AG09309 (cell line): ENCODE results near the gene SULT1C4.

Source experiments
- DNase-seq: peaks from one replicate; pipeline ENCODE4 v3.0.0-alpha.2; 2010; ENCODE audit warnings: low read depth
- H3K4me3 ChIP-seq: 2 replicates; pipeline ENCODE4 v1.5.1; 2011; ENCODE audit warnings: mild to moderate bottlenecking, low read depth, low read length, moderate library complexity; ENCODE audit not compliant: control insufficient read depth
- TF ChIP-seq, protein P1 (sequence below): IDR thresholded peaks from 2 replicates; pipeline ENCODE4 v1.5.1; 2011; ENCODE audit warnings: mild to moderate bottlenecking, low read depth, low read length, inconsistent platforms; ENCODE audit not compliant: insufficient read depth, control insufficient read depth; ENCODE audit errors: missing control alignments

The SULT1C4 gene

GRCh38 chr2:108407864-108408729 is 30.3 kb downstream of the SULT1C4 start:
- TF ChIP-seq, protein P1, sequence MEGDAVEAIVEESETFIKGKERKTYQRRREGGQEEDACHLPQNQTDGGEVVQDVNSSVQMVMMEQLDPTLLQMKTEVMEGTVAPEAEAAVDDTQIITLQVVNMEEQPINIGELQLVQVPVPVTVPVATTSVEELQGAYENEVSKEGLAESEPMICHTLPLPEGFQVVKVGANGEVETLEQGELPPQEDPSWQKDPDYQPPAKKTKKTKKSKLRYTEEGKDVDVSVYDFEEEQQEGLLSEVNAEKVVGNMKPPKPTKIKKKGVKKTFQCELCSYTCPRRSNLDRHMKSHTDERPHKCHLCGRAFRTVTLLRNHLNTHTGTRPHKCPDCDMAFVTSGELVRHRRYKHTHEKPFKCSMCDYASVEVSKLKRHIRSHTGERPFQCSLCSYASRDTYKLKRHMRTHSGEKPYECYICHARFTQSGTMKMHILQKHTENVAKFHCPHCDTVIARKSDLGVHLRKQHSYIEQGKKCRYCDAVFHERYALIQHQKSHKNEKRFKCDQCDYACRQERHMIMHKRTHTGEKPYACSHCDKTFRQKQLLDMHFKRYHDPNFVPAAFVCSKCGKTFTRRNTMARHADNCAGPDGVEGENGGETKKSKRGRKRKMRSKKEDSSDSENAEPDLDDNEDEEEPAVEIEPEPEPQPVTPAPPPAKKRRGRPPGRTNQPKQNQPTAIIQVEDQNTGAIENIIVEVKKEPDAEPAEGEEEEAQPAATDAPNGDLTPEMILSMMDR = no peak
- DNase-seq = no peak
- H3K4me3 ChIP-seq = no peak overlapping the region

DNA sequence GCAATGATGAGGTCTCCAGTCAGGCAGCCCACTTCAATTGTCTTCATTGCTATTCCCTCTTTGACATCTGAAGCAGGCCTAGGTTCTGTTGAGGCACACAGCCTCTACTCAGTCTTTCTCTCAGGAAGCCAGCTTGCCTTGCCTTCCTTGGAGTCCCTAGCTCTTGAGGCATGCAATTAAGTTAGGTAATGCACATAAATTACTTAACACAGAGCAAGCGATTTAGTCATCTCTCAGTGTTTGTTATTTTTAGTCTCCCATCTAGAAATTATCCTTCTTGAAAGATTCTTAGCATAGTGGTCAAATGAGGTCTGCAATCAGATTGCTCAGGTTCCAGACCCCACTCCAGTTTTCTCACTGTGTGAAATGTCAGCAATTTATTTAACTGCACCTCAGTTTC is 32.0 kb downstream of the SULT1C4 start:
- H3K4me3 ChIP-seq = no peak overlapping the region
- peak; percentile 16 for DNase-seq
- TF ChIP-seq, protein P1 = no peak

DNA sequence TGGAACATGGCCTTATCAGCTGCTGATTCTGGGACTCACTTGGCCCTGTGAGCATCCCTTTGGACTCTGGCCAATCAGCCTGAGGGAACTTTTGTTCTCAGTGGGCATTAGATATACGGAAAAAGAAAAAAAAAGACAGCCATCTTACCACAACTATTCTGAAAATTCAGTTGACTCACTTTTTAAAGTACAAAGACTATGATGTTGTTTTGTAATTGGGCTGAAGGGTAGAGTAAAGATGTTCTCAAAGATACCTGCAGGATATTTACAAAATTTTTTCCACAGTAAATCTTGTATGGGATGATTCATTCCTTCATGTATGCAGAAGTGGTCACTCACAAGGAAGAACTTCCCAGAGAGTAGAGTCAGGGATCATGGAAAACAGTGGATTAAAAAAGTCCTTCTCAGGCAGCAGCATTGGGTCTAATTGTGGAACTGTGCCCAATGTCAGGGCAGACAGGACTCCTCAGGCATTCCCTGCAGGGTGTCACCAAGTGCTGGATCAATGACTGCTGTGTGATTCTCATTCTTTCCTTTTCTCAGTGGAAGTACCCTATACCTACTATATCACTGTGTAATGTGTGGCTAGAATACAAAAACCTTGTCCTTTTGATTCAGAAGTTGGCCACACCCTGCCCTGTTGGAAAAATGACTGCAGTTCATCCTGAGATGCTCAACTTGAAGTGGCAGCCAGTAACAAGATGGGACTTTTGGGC is 35.4 kb downstream of the SULT1C4 start:
- H3K4me3 ChIP-seq = no peak overlapping the region
- TF ChIP-seq, protein P1 = no peak
- peak; percentile 64 for DNase-seq

- no peak for DNase-seq
- H3K4me3 ChIP-seq = no peak overlapping the region
- TF ChIP-seq, protein P1 = no peak
Observed at GRCh38 chr2:108413711-108414095, 35.9 kb downstream of the SULT1C4 start.

DNA sequence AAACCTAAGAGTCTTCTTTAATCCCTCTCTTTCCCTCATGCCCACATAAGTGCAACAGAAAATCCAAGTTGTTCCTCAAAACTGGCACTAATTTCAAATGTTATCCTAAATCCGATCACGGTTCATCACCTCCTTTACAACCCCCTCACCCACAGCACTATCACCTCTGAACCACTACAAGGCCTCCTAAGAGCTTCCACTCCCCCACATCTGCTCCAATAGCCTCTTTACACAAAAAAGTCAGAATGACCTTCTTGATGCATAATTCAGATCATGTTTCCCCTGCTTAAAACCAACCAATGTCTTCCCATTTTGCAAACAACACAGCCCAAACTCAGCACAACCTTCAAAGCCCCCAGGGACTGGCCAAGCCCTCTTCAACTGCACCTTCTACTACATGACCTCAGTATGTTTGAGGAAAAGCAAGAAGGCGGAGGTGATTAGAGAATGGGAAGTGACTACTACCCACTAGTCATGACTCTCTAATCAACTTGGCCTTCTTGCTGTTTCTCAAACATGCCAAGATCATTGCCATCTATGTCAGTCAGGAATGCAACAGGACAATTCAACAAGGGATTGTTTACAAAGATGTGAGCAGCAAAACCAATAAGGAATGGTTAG is 36.6 kb downstream of the SULT1C4 start:
- DNase-seq = no peak
- TF ChIP-seq, protein P1 = no peak
- no peak overlapping the region for H3K4me3 ChIP-seq

DNA sequence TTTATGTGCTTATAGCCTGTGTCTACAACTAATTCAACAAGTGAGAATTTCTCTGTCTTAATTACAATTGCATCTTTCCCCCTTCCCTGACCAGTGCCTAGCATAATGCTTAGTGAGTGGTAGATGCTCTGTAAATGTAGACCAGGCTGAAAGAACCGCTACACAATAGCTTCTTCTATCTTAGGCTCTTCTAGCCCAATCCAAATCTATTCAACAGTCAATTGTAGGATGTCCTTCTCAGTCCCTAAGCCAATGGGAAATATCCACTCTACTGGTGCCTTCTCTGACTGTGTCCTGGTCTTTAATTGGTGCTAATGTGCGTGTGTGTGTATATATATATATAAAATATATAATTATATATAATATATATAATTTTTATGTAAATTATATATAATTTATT is 37.2 kb downstream of the SULT1C4 start:
- DNase-seq = no peak
- TF ChIP-seq, protein P1 = no peak
- H3K4me3 ChIP-seq = no peak overlapping the region
